H9 (cell line): ENCODE measurements around the gene PHF10. TPM values are rescaled to one million over a fixed set of nuclear protein-coding genes. Genes with fewer than 3 reads are reported as not detected.

ENCODE experiments used
- DNase-seq: peaks from one replicate; pipeline ENCODE4 v3.0.0-alpha.2; 2017
- H2AFZ ChIP-seq: one replicate; pipeline ENCODE4 v1.6.1; 2013; ENCODE audit warnings: mild to moderate bottlenecking, low read length, control low read depth, moderate library complexity
- H2AK5ac ChIP-seq: 2 replicates; pipeline ENCODE4 v1.6.1; 2013; ENCODE audit warnings: low read length, control low read depth, mixed read lengths; ENCODE audit not compliant: insufficient read length
- H2BK120ac ChIP-seq: one replicate; pipeline ENCODE4 v1.6.1; 2013; ENCODE audit warnings: low read depth, mild to moderate bottlenecking, low read length, control low read depth, inconsistent platforms; ENCODE audit not compliant: poor library complexity, severe bottlenecking
- H2BK12ac ChIP-seq: 2 replicates; pipeline ENCODE4 v1.6.1; 2013; ENCODE audit warnings: low read length, control low read depth, mixed read lengths, low read depth; ENCODE audit not compliant: insufficient read length
- H2BK15ac ChIP-seq: 2 replicates; pipeline ENCODE4 v1.6.1; 2013; ENCODE audit warnings: low read depth, low read length, control low read depth
- H2BK20ac ChIP-seq: one replicate; pipeline ENCODE4 v1.6.1; 2013; ENCODE audit warnings: low read depth, mild to moderate bottlenecking, low read length, control low read depth, inconsistent platforms; ENCODE audit not compliant: poor library complexity, severe bottlenecking
- H2BK5ac ChIP-seq: 2 replicates; pipeline ENCODE4 v1.6.1; 2013; ENCODE audit warnings: low read length, control low read depth, mixed read lengths; ENCODE audit not compliant: insufficient read length
- H3K14ac ChIP-seq: 2 replicates; pipeline ENCODE4 v1.6.1; 2013; ENCODE audit warnings: low read length, control low read depth; ENCODE audit not compliant: insufficient read depth
- H3K18ac ChIP-seq: 2 replicates; pipeline ENCODE4 v1.6.1; 2013; ENCODE audit warnings: low read depth, mild to moderate bottlenecking, mixed read lengths, low read length, control low read depth; ENCODE audit not compliant: insufficient read length
- H3K23ac ChIP-seq: 2 replicates; pipeline ENCODE4 v1.6.1; 2013; ENCODE audit warnings: low read length, control low read depth, mixed read lengths, low read depth; ENCODE audit not compliant: insufficient read length
- H3K23me2 ChIP-seq: 2 replicates; pipeline ENCODE4 v1.6.1; 2013; ENCODE audit warnings: low read depth, mild to moderate bottlenecking, mixed read lengths, low read length, control low read depth; ENCODE audit not compliant: insufficient read length, poor library complexity, severe bottlenecking
- H3K27ac ChIP-seq: 2 replicates; pipeline ENCODE4 v1.5.1; 2013; ENCODE audit warnings: low read length, control low read depth, mixed read lengths, low read depth; ENCODE audit not compliant: insufficient read length
- H3K27me3 ChIP-seq: 2 replicates; pipeline ENCODE4 v1.6.1; 2013; ENCODE audit warnings: low read length, control low read depth, inconsistent platforms; ENCODE audit not compliant: insufficient read depth
- H3K4ac ChIP-seq: 2 replicates; pipeline ENCODE4 v1.6.1; 2013; ENCODE audit warnings: low read depth, mild to moderate bottlenecking, control low read depth, inconsistent platforms, low read length, moderate library complexity
- H3K4me1 ChIP-seq: 2 replicates; pipeline ENCODE4 v1.6.1; 2013; ENCODE audit warnings: low read length, control low read depth, inconsistent platforms; ENCODE audit not compliant: insufficient read depth
- H3K4me2 ChIP-seq: 2 replicates; pipeline ENCODE4 v1.6.1; 2013; ENCODE audit warnings: low read length, control low read depth, mixed read lengths; ENCODE audit not compliant: insufficient read length, insufficient read depth
- H3K56ac ChIP-seq: 2 replicates; pipeline ENCODE4 v1.6.1; 2013; ENCODE audit warnings: low read depth, mild to moderate bottlenecking, mixed read lengths, low read length, control low read depth; ENCODE audit not compliant: insufficient read length
- H3K79me1 ChIP-seq: 2 replicates; pipeline ENCODE4 v1.6.1; 2013; ENCODE audit warnings: low read depth, mild to moderate bottlenecking, moderate library complexity, low read length, control low read depth, inconsistent platforms; ENCODE audit not compliant: insufficient read depth, poor library complexity, severe bottlenecking
- H3K79me2 ChIP-seq: 2 replicates; pipeline ENCODE4 v1.6.1; 2013; ENCODE audit warnings: low read length, control low read depth, inconsistent platforms; ENCODE audit not compliant: insufficient read depth
- H3K9ac ChIP-seq: 2 replicates; pipeline ENCODE4 v1.6.1; 2013; ENCODE audit warnings: low read length, control low read depth, mixed read lengths; ENCODE audit not compliant: insufficient read length; ENCODE audit errors: extremely low read depth
- H3K9me3 ChIP-seq: one replicate; pipeline ENCODE4 v1.6.1; 2013; ENCODE audit warnings: low read depth, low read length, inconsistent platforms; ENCODE audit not compliant: control insufficient read depth
- H3T11ph ChIP-seq: one replicate; pipeline ENCODE4 v1.6.1; 2013; ENCODE audit warnings: mild to moderate bottlenecking, low read length, control low read depth, inconsistent platforms
- H4K20me1 ChIP-seq: one replicate; pipeline ENCODE4 v1.6.1; 2013; ENCODE audit not compliant: control insufficient read depth, insufficient read length, insufficient read depth
- H4K5ac ChIP-seq: 2 replicates; pipeline ENCODE4 v1.6.1; 2013; ENCODE audit warnings: low read depth, mild to moderate bottlenecking, mixed read lengths, low read length, control low read depth; ENCODE audit not compliant: insufficient read length
- H4K8ac ChIP-seq: replicated peaks from 2 replicates; pipeline ENCODE4 v1.6.1; 2013; ENCODE audit warnings: low read length, control low read depth, mixed read lengths, low read depth; ENCODE audit not compliant: insufficient read length
- H4K91ac ChIP-seq: 2 replicates; pipeline ENCODE4 v1.6.1; 2013; ENCODE audit warnings: low read depth, mild to moderate bottlenecking, moderate library complexity, mixed read lengths, low read length, control low read depth; ENCODE audit not compliant: insufficient read length
- H3K27ac Mint-ChIP-seq, 3 experiments: 2 replicates in 2 of 3; 3 replicates in 1 of 3; pipeline ENCODE4 v1.8.0; 2020 to 2021; ENCODE audit warnings: mixed read lengths in 3 of 3, mild to moderate bottlenecking in 1 of 3, moderate library complexity in 1 of 3
- H3K27me3 Mint-ChIP-seq: 2 replicates; pipeline ENCODE4 v1.8.0; 2021; ENCODE audit warnings: low read depth, mild to moderate bottlenecking, moderate library complexity, mixed read lengths
- H3K36me3 Mint-ChIP-seq, 3 experiments: 2 replicates in 2 of 3; 3 replicates in 1 of 3; pipeline ENCODE4 v1.8.0; 2020 to 2021; ENCODE audit warnings: low read depth in 3 of 3, mixed read lengths in 3 of 3; ENCODE audit not compliant: insufficient read depth in 1 of 3
- H3K4me1 Mint-ChIP-seq, 2 experiments: 2 replicates each; pipeline ENCODE4 v1.8.0; 2020; ENCODE audit warnings: mixed read lengths in 2 of 2
- H3K4me3 Mint-ChIP-seq, 2 experiments: 2 replicates in 1 of 2; 3 replicates in 1 of 2; pipeline ENCODE4 v1.8.0; 2020 to 2021; ENCODE audit warnings: mild to moderate bottlenecking in 2 of 2, mixed read lengths in 2 of 2, moderate library complexity in 1 of 2
- H3K9me3 Mint-ChIP-seq, 2 experiments: 2 replicates in 1 of 2; 3 replicates in 1 of 2; pipeline ENCODE4 v1.8.0; 2020; ENCODE audit warnings: mild to moderate bottlenecking in 2 of 2, mixed read lengths in 2 of 2, moderate library complexity in 1 of 2
- CTCF ChIP-seq: fragments of 200-600 bp; sonication (generic); conservative IDR thresholded peaks from 3 replicates; pipeline ENCODE4 v1.8.0; 2021; ENCODE audit warnings: antibody characterized with exemption, mild to moderate bottlenecking
- WGBS: extraction: QIAGEN DNeasy Blood & Tissue Kit; methylation state at CpG from one replicate; pipeline ENCODE4 v1.1.7; 2013; ENCODE audit warnings: missing lambda C conversion rate, low lambda C conversion rate, mixed read lengths; ENCODE audit not compliant: insufficient read length; ENCODE audit errors: extremely low coverage; 5-methylcytosine and 5-hydroxymethylcytosine counted together
- total RNA-seq: library from RNA; stranded (reverse); gene quantifications from 2 replicates; pipeline ENCODE4 v1.2.1, GENCODE V29; 2021

The PHF10 gene
- total RNA-seq, 1 experiment from 2014 or later = 59.0 TPM

- no peak overlapping the region for H3K4me3 Mint-ChIP-seq
These were observed 22.3 kb upstream of the PHF10 start for GRCh38 chr6:169746556-169746955.

More at GRCh38 chr6:169746556-169746955, 22.3 kb upstream of the PHF10 start:
- no peak overlapping the region for H3K18ac ChIP-seq
- no peak overlapping the region for H2BK20ac ChIP-seq
- H3K4me2 ChIP-seq = no peak overlapping the region
- no peak overlapping the region for H3K14ac ChIP-seq
- H4K5ac ChIP-seq = no peak overlapping the region
- no peak overlapping the region for H3T11ph ChIP-seq
- H3K27ac ChIP-seq = no peak overlapping the region
- no CpG with 5 or more reads among the region's 1 CpG for WGBS
- H2BK120ac ChIP-seq = no peak overlapping the region
- H3K23ac ChIP-seq = no peak overlapping the region
- H3K4me1 ChIP-seq = no peaks in the 10 kb centered on the region
- no peak overlapping the region for H2BK12ac ChIP-seq
- H2BK15ac ChIP-seq = no peak overlapping the region
- Mint-ChIP-seq H3K4me1 (peaks cover 7 to 11% of the 10 kb centered on the region in 2 experiments), H3K27ac (no peak overlapping the region), H3K36me3 (peaks cover 0 to 2% (median 0%) of the 10 kb centered on the region in 3 experiments; a peak in 3 of 7 replicates), H3K9me3 (peaks cover 0 to 4% of the 10 kb centered on the region in 2 experiments; a peak in 1 of 5 replicates), H3K27me3 (peaks cover 3% of the 10 kb centered on the region; the same call in 1 of the 2 replicates)
- H3K79me1 ChIP-seq = no peaks in the 10 kb centered on the region
- no peaks in the 10 kb centered on the region for H4K20me1 ChIP-seq
- no peak overlapping the region for H3K56ac ChIP-seq
- no peak overlapping the region for H4K91ac ChIP-seq
- H2AFZ ChIP-seq = no peak overlapping the region
- H3K4ac ChIP-seq = no peak overlapping the region
- H4K8ac ChIP-seq = no peak overlapping the region
- H3K9me3 ChIP-seq = no peaks in the 10 kb centered on the region
- H2AK5ac ChIP-seq = no peak overlapping the region
- H3K23me2 ChIP-seq = peaks cover 3% of the 10 kb centered on the region
- no peak for DNase-seq
- no peaks in the 10 kb centered on the region for H3K79me2 ChIP-seq
- H3K9ac ChIP-seq = no peak overlapping the region
- TF ChIP-seq CTCF = no peak
- no peaks in the 10 kb centered on the region for H3K27me3 ChIP-seq
- H2BK5ac ChIP-seq = no peak overlapping the region
